ENCODE measurements around the gene CDYL2.

DNA sequence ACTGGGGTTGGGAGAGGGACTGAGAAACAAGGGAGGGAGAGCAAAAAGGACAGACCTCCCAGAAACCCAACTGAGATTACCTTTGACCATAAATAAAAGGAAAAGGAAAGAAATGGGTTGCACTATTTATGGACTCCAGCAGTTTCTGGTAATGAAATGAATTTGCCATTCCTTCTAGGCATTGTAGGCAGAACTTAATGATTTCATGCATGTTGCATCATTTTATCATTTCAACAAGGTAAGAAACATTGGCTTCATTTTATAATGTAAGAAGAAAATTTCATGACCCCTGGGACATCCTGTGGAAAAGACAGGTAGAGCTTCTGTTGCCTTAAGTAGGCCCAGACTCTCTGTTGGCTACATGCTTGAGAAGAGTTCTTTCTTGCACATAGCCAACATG is 8.2 kb upstream of the CDYL2 start:
- TF ChIP-seq, protein P1, sequence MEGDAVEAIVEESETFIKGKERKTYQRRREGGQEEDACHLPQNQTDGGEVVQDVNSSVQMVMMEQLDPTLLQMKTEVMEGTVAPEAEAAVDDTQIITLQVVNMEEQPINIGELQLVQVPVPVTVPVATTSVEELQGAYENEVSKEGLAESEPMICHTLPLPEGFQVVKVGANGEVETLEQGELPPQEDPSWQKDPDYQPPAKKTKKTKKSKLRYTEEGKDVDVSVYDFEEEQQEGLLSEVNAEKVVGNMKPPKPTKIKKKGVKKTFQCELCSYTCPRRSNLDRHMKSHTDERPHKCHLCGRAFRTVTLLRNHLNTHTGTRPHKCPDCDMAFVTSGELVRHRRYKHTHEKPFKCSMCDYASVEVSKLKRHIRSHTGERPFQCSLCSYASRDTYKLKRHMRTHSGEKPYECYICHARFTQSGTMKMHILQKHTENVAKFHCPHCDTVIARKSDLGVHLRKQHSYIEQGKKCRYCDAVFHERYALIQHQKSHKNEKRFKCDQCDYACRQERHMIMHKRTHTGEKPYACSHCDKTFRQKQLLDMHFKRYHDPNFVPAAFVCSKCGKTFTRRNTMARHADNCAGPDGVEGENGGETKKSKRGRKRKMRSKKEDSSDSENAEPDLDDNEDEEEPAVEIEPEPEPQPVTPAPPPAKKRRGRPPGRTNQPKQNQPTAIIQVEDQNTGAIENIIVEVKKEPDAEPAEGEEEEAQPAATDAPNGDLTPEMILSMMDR (IDR thresholded peaks at IDR 0.05), result no peak
- no peak for TF ChIP-seq POLR2A (IDR thresholded peaks at IDR 0.05)
